ENCODE measurements around the gene DEFB113.

DNA sequence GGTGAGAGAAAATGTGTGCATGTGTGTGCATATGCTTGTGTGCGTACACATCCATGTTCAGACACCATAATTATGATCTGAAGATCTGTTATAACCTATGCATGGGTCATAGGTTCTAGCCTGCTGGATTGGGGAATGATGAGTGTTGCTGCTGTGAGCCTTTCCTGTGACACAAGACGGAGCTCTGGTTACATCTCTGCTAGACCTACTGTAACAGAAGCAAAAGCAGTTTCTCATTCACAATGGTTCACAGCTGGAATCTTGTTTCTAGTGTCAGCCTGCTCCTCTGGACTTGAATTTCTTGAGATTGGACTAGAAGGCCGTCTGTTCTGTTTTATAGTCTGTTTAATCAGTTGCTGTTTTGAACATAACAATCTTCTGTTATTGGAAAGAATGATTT, 45.6 kb downstream of the DEFB113 start:
- TF ChIP-seq ELF4 (IDR thresholded peaks at IDR 0.05) (no peak), SUZ12 (IDR thresholded peaks at IDR 0.05) (no peak), FOXK2 (IDR thresholded peaks at IDR 0.05) (no peak), SP1 (IDR thresholded peaks at IDR 0.05) (no peak), BHLHE40 (IDR thresholded peaks at IDR 0.05; ENCODE audit: borderline replicate concordance) (no peak)

All from HEK293T (cell line).